A549 (cell line): ENCODE results near the gene SMIM32. TPM values are rescaled to one million over a fixed set of nuclear protein-coding genes. Genes with fewer than 3 reads are reported as not detected.

Source experiments
- ATAC-seq, 2 experiments: fragments of 200-7000 bp in 1 of 2; fragments of >200 bp in 1 of 2; cut with Nextera tagmentation in 1 of 2; cut with Tn5 transposase in 1 of 2; 3 replicates each; pipeline versions ENCODE4 v1.8.0 to v1.9.1; 2018 to 2020; ENCODE audit warnings: mild to moderate bottlenecking in 1 of 2, moderate library complexity in 1 of 2
- CTCF ChIA-PET: fragments of 300-600 bp; sonication (Branson Sonifier 250); formaldehyde crosslinking; extraction: SDS; loops from one replicate; lab custom pipeline; 2021; ENCODE audit warnings: antibody characterized with exemption, inconsistent platforms; lab: Yijun Ruan, JAX
- POLR2A ChIA-PET: fragments of 350-600 bp; formaldehyde crosslinking; extraction: SDS; loops from one replicate; lab custom pipeline; 2021; ENCODE audit warnings: antibody characterized with exemption, inconsistent platforms; lab: Yijun Ruan, JAX
- DNase-seq, 2 experiments: peaks; one replicate each; pipeline versions ENCODE4 v3.0.0 to v3.0.0-alpha.2; 2011 to 2016; ENCODE audit warnings: low read depth in 1 of 2, low spot score in 1 of 2
- FAIRE-seq: peaks from 2 replicates; lab custom pipeline; 2011; peaks lifted over from hg19 to GRCh38; lab: Jason Lieb, UNC
- H3K27ac ChIP-seq, 2 experiments: fragments of >200 bp; sonication (Bioruptor Twin); formaldehyde crosslinking; 3 replicates each; pipeline ENCODE4 v1.5.1; 2016 to 2017
- H3K4me1 ChIP-seq: fragments of >200 bp; sonication (Bioruptor Twin); formaldehyde crosslinking; 3 replicates; pipeline ENCODE4 v1.6.1; 2016
- H3K4me2 ChIP-seq: fragments of >200 bp; sonication (Bioruptor Twin); formaldehyde crosslinking; 3 replicates; pipeline ENCODE4 v1.6.1; 2016
- H3K4me3 ChIP-seq: fragments of >200 bp; sonication (Bioruptor Twin); formaldehyde crosslinking; 3 replicates; pipeline ENCODE4 v1.5.1; 2016
- H3K9me3 ChIP-seq: fragments of >200 bp; sonication (Bioruptor Twin); formaldehyde crosslinking; 3 replicates; pipeline ENCODE4 v1.6.1; 2016
- ATOH8 ChIP-seq: fragments of 250-450 bp; sonication (Bioruptor Pico); IDR thresholded peaks from 2 replicates; pipeline ENCODE4 v1.5.0; 2020; ENCODE audit warnings: low read depth, mild to moderate bottlenecking, moderate library complexity
- BCL3 ChIP-seq: fragments of >200 bp; sonication (Bioruptor Twin); formaldehyde crosslinking; IDR thresholded peaks from 3 replicates; pipeline ENCODE4 v1.6.1; 2016
- BHLHE40 ChIP-seq: IDR thresholded peaks from 2 replicates; pipeline ENCODE4 v1.6.1; 2012; ENCODE audit warnings: low read depth, low read length, inconsistent platforms
- CHD2 ChIP-seq: fragments of 150-350 bp; IDR thresholded peaks from 2 replicates; pipeline ENCODE4 v1.6.1; 2014; ENCODE audit warnings: low read length; ENCODE audit not compliant: partially characterized antibody
- CHD4 ChIP-seq: fragments of 200-600 bp; sonication (generic); IDR thresholded peaks from 2 replicates; pipeline ENCODE4 v1.6.1; 2016; ENCODE audit warnings: antibody characterized with exemption, mild to moderate bottlenecking, borderline replicate concordance
- CTCF ChIP-seq: fragments of >200 bp; sonication (Bioruptor Twin); formaldehyde crosslinking; IDR thresholded peaks from 3 replicates; pipeline ENCODE4 v1.5.1; 2016
- EHMT2 ChIP-seq: fragments of 200-600 bp; sonication (generic); IDR thresholded peaks from 2 replicates; pipeline ENCODE4 v1.6.1; 2016; ENCODE audit warnings: antibody characterized with exemption, low read depth, mild to moderate bottlenecking, moderate library complexity
- ELK1 ChIP-seq: fragments of 150-350 bp; IDR thresholded peaks from 2 replicates; pipeline ENCODE4 v1.6.1; 2014; ENCODE audit warnings: low read depth, mild to moderate bottlenecking, low read length
- EP300 ChIP-seq, 2 experiments: fragments of >200 bp; sonication (Bioruptor Twin); formaldehyde crosslinking; IDR thresholded peaks; 2 replicates in 1 of 2; 3 replicates in 1 of 2; pipeline ENCODE4 v1.6.1; 2016 to 2017
- HES2 ChIP-seq: fragments of >200 bp; sonication (Bioruptor Twin); formaldehyde crosslinking; IDR thresholded peaks from 2 replicates; pipeline ENCODE4 v1.6.1; 2016
- HEYL ChIP-seq: fragments of 250-450 bp; sonication (Bioruptor Pico); IDR thresholded peaks from 2 replicates; pipeline ENCODE4 v1.8.0; 2021; ENCODE audit warnings: mild to moderate bottlenecking, moderate library complexity
- HMGXB4 ChIP-seq: fragments of 250-450 bp; sonication (Bioruptor Pico); IDR thresholded peaks from 2 replicates; pipeline ENCODE4 v1.5.0; 2021; ENCODE audit warnings: mild to moderate bottlenecking, moderate library complexity, borderline replicate concordance
- JUN ChIP-seq, 2 experiments: fragments of >200 bp; sonication (Bioruptor Twin); formaldehyde crosslinking; IDR thresholded peaks; 2 replicates in 1 of 2; 3 replicates in 1 of 2; pipeline ENCODE4 v1.6.1; 2016 to 2017
- JUNB ChIP-seq: fragments of >200 bp; sonication (Bioruptor Twin); formaldehyde crosslinking; IDR thresholded peaks from 2 replicates; pipeline ENCODE4 v1.6.1; 2016
- KDM1A ChIP-seq: fragments of 200-600 bp; sonication (generic); IDR thresholded peaks from 2 replicates; pipeline ENCODE4 v1.6.1; 2016; ENCODE audit warnings: low read depth, mild to moderate bottlenecking
- KDM5A ChIP-seq: fragments of 200-600 bp; sonication (generic); IDR thresholded peaks from 2 replicates; pipeline ENCODE4 v1.6.1; 2016; ENCODE audit warnings: antibody characterized with exemption, mild to moderate bottlenecking
- MAX ChIP-seq: IDR thresholded peaks from 2 replicates; pipeline ENCODE4 v1.6.1; 2012
- MAZ ChIP-seq: fragments of 150-350 bp; IDR thresholded peaks from 2 replicates; pipeline ENCODE4 v1.6.1; 2014; ENCODE audit warnings: antibody characterized with exemption, low read depth, low read length, borderline replicate concordance
- NPAS2 ChIP-seq: fragments of 250-450 bp; sonication (Bioruptor Pico); IDR thresholded peaks from 2 replicates; pipeline ENCODE4 v1.8.0; 2022; ENCODE audit warnings: mild to moderate bottlenecking, moderate library complexity, borderline replicate concordance
- NR3C1 ChIP-seq: fragments of >200 bp; sonication (Bioruptor Twin); formaldehyde crosslinking; IDR thresholded peaks from 3 replicates; pipeline ENCODE4 v1.6.1; 2017
- POLR2A ChIP-seq: IDR thresholded peaks from 2 replicates; pipeline ENCODE4 v1.6.1; 2012; ENCODE audit warnings: mild to moderate bottlenecking, low read length
- POLR2AphosphoS2 ChIP-seq: conservative IDR thresholded peaks from 2 replicates; pipeline ENCODE4 v1.6.1; 2012; ENCODE audit warnings: low read length, improper control_type of control experiment, inconsistent platforms
- RARB ChIP-seq: fragments of 250-450 bp; sonication (Bioruptor Pico); IDR thresholded peaks from 2 replicates; pipeline ENCODE4 v1.8.0; 2021; ENCODE audit warnings: mild to moderate bottlenecking, moderate library complexity
- REST ChIP-seq: fragments of 200-600 bp; sonication (generic); IDR thresholded peaks from 2 replicates; pipeline ENCODE4 v1.6.1; 2016; ENCODE audit warnings: antibody characterized with exemption, mild to moderate bottlenecking, moderate library complexity
- SREBF2 ChIP-seq: fragments of 450-650 bp; IDR thresholded peaks from 2 replicates; pipeline ENCODE4 v1.6.1; 2014; ENCODE audit warnings: mild to moderate bottlenecking, moderate library complexity
- ZC3H11A ChIP-seq: fragments of 450-650 bp; IDR thresholded peaks from 2 replicates; pipeline ENCODE4 v1.6.1; 2014; ENCODE audit warnings: antibody characterized with exemption, mild to moderate bottlenecking
- ZFP36 ChIP-seq: fragments of 450-650 bp; IDR thresholded peaks from 2 replicates; pipeline ENCODE4 v1.6.1; 2014; ENCODE audit warnings: borderline replicate concordance; ENCODE audit not compliant: partially characterized antibody
- WGBS: methylation state at CpG from one replicate; pipeline ENCODE4 v1.1.6; 2017; ENCODE audit errors: missing lambda C conversion rate; 5-methylcytosine and 5-hydroxymethylcytosine counted together
- polyA plus RNA-seq, 4 experiments: library from polyadenylated mRNA; depleted of rRNA in 3 of 4; stranded (reverse); fragments of >200 nt; fragmentation: RNase III in 1 of 4; extraction: RNeasy Plus Mini Kit Qiagen cat#74134 plus additional on column Dnase treatment in 1 of 4; gene quantifications; 2 replicates in 3 of 4; 3 replicates in 1 of 4; pipeline ENCODE4 v1.2.3, GENCODE V29; 2011 to 2017

The SMIM32 gene
- polyA plus RNA-seq, 2 of the 4 experiments (the other 2 are of a cell fraction) = not detected

GRCh38 chr5:136215812-136216211 is 22.9 kb upstream of the SMIM32 start:
- Histone ChIP-seq H3K4me3 (no peak overlapping the region), H3K27ac (no peak overlapping the region), H3K9me3 (peaks cover 18% of the 10 kb centered on the region), H3K4me2 (no peak overlapping the region), H3K4me1 (no peaks in the 10 kb centered on the region)
- DNase-seq (no peak), FAIRE-seq (no peak), ATAC-seq (no peak)
- WGBS = 62% methylated on average over 4 of the region's 4 CpGs
- CTCF ChIA-PET = interaction anchor here (0.6 to 2.0 kb wide), 4 partner anchors 328 to 750 kb away, joined by 3 to 5 read pairs (median 3); no protein-coding TSS in a partner anchor
- POLR2A ChIA-PET = no interaction called here
- TF ChIP-seq NPAS2 (no peak), JUNB (no peak), ELK1 (no peak), CHD2 (no peak), HES2 (no peak), RARB (CRISPR knock-in tag) (no peak), ZFP36 (no peak), POLR2A (no peak), CTCF (no peak), HMGXB4 (CRISPR knock-in tag) (no peak), REST (no peak), MAZ (no peak), SREBF2 (no peak), KDM5A (no peak)

- no peak for FAIRE-seq
- Histone ChIP-seq H3K4me3 (no peak overlapping the region), H3K9me3 (peaks cover 4% of the 10 kb centered on the region), H3K4me1 (no peaks in the 10 kb centered on the region), H3K4me2 (no peak overlapping the region), H3K27ac (no peak overlapping the region)
- WGBS = 75% methylated on average over 9 of the region's 9 CpGs
- ATAC-seq = no peak
- ChIA-PET CTCF (interaction anchor here (0.8 to 5.1 kb wide), 8 partner anchors 9 to 655 kb away, joined by 3 to 41 read pairs (median 8); no protein-coding TSS in a partner anchor), POLR2A (no interaction called here)
- no peak for DNase-seq
- TF ChIP-seq ZC3H11A = no peak
- TF ChIP-seq ATOH8 (CRISPR knock-in tag) = no peak
- no peak for TF ChIP-seq BHLHE40
- no peak for TF ChIP-seq CHD2
- no peak for TF ChIP-seq MAZ
- TF ChIP-seq BCL3 = no peak
- TF ChIP-seq HEYL (CRISPR knock-in tag) = no peak
- no peak for TF ChIP-seq KDM1A
- TF ChIP-seq JUN (IDR thresholded peaks at IDR 0.05) = no peak
- no peak for TF ChIP-seq EHMT2
- TF ChIP-seq MAX = no peak
- TF ChIP-seq EP300 (IDR thresholded peaks at IDR 0.05) = no peak
- TF ChIP-seq NR3C1 = no peak
- no peak for TF ChIP-seq KDM5A
- no peak for TF ChIP-seq POLR2AphosphoS2
- no peak for TF ChIP-seq CHD4
These were observed 21.0 kb upstream of the SMIM32 start for GRCh38 chr5:136213919-136214493.
